ENCODE results near the gene LHX3.

GRCh38 chr9:136199391-136200288 is 5.3 kb downstream of the LHX3 start:
- TF ChIP-seq CTCF (conservative IDR thresholded peaks at IDR 0.05; ENCODE audit: low read depth, low read length) (no peak), EZH2 (IDR thresholded peaks at IDR 0.05; ENCODE audit: borderline replicate concordance, low read depth, low read length, poor library complexity, severe bottlenecking) (peak; percentile 99)

All from A673 (cell line).